AG09309 (cell line): ENCODE measurements around the gene TOR1AIP1.
A peak's percentile ranks its signal among the peaks of the same experiment; 100 is the strongest.

Experiments
- DNase-seq: peaks from one replicate; pipeline ENCODE4 v3.0.0-alpha.2; 2010; ENCODE audit warnings: low read depth
- H3K4me3 ChIP-seq: 2 replicates; pipeline ENCODE4 v1.5.1; 2011; ENCODE audit warnings: mild to moderate bottlenecking, low read depth, low read length, moderate library complexity; ENCODE audit not compliant: control insufficient read depth
- CTCF ChIP-seq: IDR thresholded peaks from 2 replicates; pipeline ENCODE4 v1.5.1; 2011; ENCODE audit warnings: mild to moderate bottlenecking, low read depth, low read length, inconsistent platforms; ENCODE audit not compliant: insufficient read depth, control insufficient read depth; ENCODE audit errors: missing control alignments

The TOR1AIP1 gene

GRCh38 chr1:179951383-179952144, 69.5 kb downstream of the TOR1AIP1 start:
- no peak for TF ChIP-seq CTCF
- DNase-seq: no peak
- no peak overlapping the region for H3K4me3 ChIP-seq

DNA sequence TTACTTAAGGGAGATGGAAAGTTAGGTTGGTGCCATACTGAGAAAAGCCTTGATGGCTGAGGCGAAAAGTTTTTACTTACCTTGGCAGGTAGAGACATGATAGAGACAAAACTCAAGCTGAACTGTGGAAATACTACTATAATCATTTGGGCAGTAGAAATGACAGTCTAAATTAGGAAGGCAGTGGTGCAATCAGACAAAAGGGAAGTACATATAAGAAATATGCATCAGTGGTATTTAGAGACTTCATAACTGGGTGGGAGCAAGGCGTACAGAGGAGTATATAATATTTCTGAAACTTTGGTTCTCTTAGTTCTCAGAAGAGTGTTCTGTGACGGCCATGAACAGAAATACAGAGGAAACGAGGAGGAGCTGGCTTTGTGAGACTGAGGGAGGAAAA, 70.1 kb downstream of the TOR1AIP1 start:
- TF ChIP-seq CTCF: no peak
- no peak overlapping the region for H3K4me3 ChIP-seq
- DNase-seq: no peak

DNA sequence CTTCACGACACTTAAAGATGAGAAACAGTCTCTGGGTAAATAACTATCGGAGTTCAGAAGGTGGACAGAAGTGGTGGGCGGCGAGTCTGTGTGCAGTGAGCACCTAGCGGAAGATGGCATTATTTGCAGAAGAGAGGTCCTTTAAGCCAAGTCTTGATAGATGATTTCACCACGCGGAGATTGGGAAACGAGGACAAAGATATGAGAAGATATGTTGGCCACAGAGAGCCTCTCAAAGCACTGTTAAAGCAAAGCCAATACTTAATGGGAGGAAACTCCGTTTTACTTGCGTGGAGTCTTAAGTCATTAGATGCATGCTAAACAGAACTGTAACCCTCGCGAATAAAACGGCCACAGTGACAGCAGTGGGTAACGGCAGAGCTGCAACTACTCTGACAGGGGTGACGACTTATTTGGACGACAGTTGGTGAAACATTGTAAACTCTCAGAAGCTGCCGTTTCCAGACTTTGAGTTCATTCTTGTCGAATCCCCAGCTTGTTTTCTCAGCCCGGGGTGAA, 71.9 kb downstream of the TOR1AIP1 start:
- H3K4me3 ChIP-seq: peak overlapping the region; percentile 55
- peak; percentile 21 for TF ChIP-seq CTCF
- DNase-seq: peak; percentile 13

DNA sequence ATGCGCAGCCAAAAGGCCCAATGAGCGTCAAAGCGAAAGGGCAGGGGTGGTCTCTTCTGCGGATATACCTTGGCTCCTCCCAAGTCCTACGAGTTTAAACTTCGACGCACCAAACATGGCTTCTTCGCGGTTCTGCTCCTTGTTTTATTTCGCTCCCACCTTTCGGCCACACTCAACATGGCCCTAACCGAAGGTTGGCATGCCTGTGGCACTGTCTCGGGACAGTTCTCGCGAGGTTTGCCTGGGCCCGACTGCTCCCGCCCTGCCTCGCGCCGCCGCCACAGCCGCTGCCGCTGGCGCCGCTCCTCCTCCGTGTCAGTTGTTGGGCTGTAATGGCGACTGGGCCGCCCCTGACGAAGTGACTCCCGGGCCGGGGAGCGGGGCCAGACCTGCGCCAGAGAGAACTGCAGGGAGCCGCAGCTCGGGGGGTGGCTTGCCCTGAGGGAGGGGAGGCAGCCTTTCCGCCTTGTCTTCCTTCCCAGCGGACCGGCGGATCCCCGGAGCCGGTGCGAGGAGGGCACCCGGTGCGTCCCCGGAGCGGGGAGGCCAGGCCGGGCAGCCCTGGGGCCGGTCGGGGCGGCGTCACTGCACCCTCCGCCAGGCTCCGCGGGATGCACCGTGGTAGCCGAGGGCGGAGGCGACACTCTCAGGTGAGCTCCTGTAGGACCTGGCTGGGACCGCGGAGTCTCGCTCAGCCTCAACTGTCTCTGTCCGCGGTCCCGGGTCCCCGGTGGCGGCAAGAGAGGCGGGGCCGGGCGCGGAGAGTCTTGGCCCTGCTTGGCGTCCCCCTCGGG, 72.6 kb downstream of the TOR1AIP1 start, which contains the start of gene CEP350:
CEP350 (plus strand) TSS at position 318 of the 794 bp plus-strand sequence. CDS start 31,372 bp downstream, outside the sequence.
- no peak for TF ChIP-seq CTCF
- peak within 1 kb of the TSS; percentile 84 for H3K4me3 ChIP-seq
- DNase-seq: peak; percentile 97

DNA sequence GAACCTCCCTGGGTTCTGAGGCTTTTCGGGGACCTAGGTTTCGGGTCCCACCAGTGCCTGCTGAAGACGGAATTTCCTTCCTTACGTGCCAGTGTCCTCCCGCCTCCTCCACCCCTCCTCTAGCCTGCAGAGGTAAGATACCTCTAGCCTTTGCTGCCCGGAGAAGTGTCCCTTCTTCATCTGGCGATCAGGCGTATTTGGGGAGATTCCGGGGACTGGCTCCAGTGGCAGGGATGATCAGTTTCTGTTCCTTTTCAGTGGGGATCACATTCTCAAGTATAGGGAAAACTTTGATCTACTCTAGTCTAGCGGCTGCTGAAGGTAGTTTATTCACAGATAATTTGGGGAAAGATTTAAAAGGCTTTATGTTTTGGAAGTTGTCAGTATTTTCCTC, 73.2 kb downstream of the TOR1AIP1 start:
- no peak for DNase-seq
- TF ChIP-seq CTCF: no peak
- peak overlapping the region; percentile 84 for H3K4me3 ChIP-seq

DNA sequence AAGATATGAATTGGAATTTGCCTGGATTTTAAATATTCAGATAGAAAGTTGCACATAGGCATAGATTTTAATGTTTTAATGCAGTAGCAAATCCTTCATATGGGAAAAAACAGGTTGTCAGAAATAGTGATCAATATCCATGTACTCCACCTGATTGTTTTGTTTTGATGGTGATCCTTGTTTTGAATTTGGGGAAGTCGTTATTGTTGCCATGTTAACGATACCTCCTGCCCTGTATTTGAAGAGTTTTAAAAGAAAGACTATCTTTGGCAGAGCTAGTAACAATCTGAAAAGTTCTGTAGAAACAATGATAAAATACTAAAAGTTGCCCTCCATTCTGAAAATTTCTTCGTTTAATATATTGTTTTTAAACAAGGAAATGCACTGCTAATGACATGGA, 73.6 kb downstream of the TOR1AIP1 start:
- TF ChIP-seq CTCF: no peak
- DNase-seq: no peak
- peak overlapping the region; percentile 84 for H3K4me3 ChIP-seq
